Erythroblast (primary cell): ENCODE results near the gene ZG16B.

Source experiments
- GATA1 ChIP-seq: IDR thresholded peaks from 2 replicates; pipeline ENCODE4 v1.6.1; 2011; ENCODE audit warnings: low read depth, mild to moderate bottlenecking, control low read depth, low read length, moderate library complexity
- POLR2A ChIP-seq: IDR thresholded peaks from 2 replicates; pipeline ENCODE4 v1.6.1; 2011; ENCODE audit warnings: mild to moderate bottlenecking, low read length

GRCh38 chr16:2811703-2812471 is 18.2 kb upstream of the ZG16B start:
- TF ChIP-seq POLR2A (no peak), GATA1 (no peak)
